Measurements from ENCODE around the gene KCNIP4.

Gene KCNIP4

GRCh38 chr4:21680326-21680898 lies 268.2 kb downstream of the KCNIP4 start:
- DNase-seq = no peak

- no peak for DNase-seq
Measured at GRCh38 chr4:21678711-21679110, 269.9 kb downstream of the KCNIP4 start.

- no peak for DNase-seq
Measured at GRCh38 chr4:21677173-21677572, 271.4 kb downstream of the KCNIP4 start.

GRCh38 chr4:21664355-21664754 lies 284.2 kb downstream of the KCNIP4 start:
- no peak for DNase-seq

GRCh38 chr4:21656832-21657231 lies 291.7 kb downstream of the KCNIP4 start:
- DNase-seq = no peak

- no peak for DNase-seq
Measured at GRCh38 chr4:21655031-21655430, 293.5 kb downstream of the KCNIP4 start.

- DNase-seq = no peak
Measured at GRCh38 chr4:21652508-21653231, 295.9 kb downstream of the KCNIP4 start.

GRCh38 chr4:21649391-21650090 lies 299.0 kb downstream of the KCNIP4 start:
- no peak for DNase-seq

- no peak for DNase-seq
Measured at GRCh38 chr4:21645776-21646175, 302.8 kb downstream of the KCNIP4 start.

- no peak for DNase-seq
Measured at GRCh38 chr4:21641696-21642095, 306.9 kb downstream of the KCNIP4 start.

GRCh38 chr4:21638171-21638725 lies 310.3 kb downstream of the KCNIP4 start:
- DNase-seq = no peak

GRCh38 chr4:21628916-21629610 lies 319.5 kb downstream of the KCNIP4 start:
- DNase-seq = no peak

GRCh38 chr4:21628116-21628670 lies 320.4 kb downstream of the KCNIP4 start:
- DNase-seq = no peak

- DNase-seq = no peak
Measured at GRCh38 chr4:21625447-21625846, 323.1 kb downstream of the KCNIP4 start.

GRCh38 chr4:21605006-21605405 lies 343.6 kb downstream of the KCNIP4 start:
- no peak for DNase-seq

GRCh38 chr4:21596521-21596920 lies 352.1 kb downstream of the KCNIP4 start:
- DNase-seq = no peak

GRCh38 chr4:21593671-21594001 lies 354.9 kb downstream of the KCNIP4 start:
- DNase-seq = no peak

- no peak for DNase-seq
Measured at GRCh38 chr4:21592970-21593670, 355.5 kb downstream of the KCNIP4 start.

- no peak for DNase-seq
Measured at GRCh38 chr4:21577056-21577455, 371.5 kb downstream of the KCNIP4 start.

- no peak for DNase-seq
Measured at GRCh38 chr4:21571100-21571499, 377.5 kb downstream of the KCNIP4 start.

- no peak for DNase-seq
Measured at GRCh38 chr4:21569638-21570037, 378.9 kb downstream of the KCNIP4 start.

- DNase-seq = no peak
Measured at GRCh38 chr4:21555083-21555482, 393.5 kb downstream of the KCNIP4 start.
